GM23248 (cell line): ENCODE results near the gene EEF2.
"Not testable (repeated sequence)": the region's sequence is repeated elsewhere in the genome, so short reads cannot be mapped to it uniquely, and the experiment has no call there.

Experiments
- EZH2 ChIP-seq: fragments of 200-600 bp; sonication (generic); IDR thresholded peaks from 2 replicates; pipeline ENCODE4 v1.6.1; 2018; ENCODE audit warnings: antibody characterized with exemption, mild to moderate bottlenecking; ENCODE audit not compliant: insufficient read depth, poor library complexity, severe bottlenecking
- EZH2phosphoT487 ChIP-seq: fragments of 200-600 bp; sonication (generic); IDR thresholded peaks from 2 replicates; pipeline ENCODE4 v1.6.1; 2018; ENCODE audit warnings: antibody characterized with exemption, moderate library complexity, mild to moderate bottlenecking, low read depth; ENCODE audit not compliant: insufficient read depth

GRCh38 chr19:4011430-4011829, 26.2 kb upstream of the EEF2 start:
- TF ChIP-seq EZH2, EZH2phosphoT487: not testable (repeated sequence)
